Measurements from ENCODE around the gene BIN2.
"Not testable (repeated sequence)": the region's sequence is repeated elsewhere in the genome, so short reads cannot be mapped to it uniquely, and the experiment has no call there.

Gene BIN2

DNA sequence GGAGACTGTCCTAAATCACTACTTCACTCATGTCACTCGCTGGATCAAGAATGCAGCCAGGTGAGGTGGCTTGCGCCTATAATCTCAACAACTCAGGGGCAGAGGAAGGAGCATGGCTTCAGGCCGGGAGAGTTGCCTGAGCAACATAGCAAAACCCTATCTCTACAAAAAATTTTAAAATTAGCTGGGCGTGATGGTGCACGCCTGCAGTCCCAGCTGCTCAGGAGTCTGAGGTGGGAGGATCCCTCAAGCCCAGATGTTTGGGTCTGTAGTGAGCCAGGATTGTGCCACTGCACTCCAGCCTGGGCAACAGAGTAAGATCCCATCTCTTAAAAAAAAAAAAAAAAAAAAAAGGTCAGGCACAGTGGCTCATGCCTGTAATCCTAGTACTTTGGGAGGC, 59.7 kb downstream of the BIN2 start:
- TF ChIP-seq, protein P1, sequence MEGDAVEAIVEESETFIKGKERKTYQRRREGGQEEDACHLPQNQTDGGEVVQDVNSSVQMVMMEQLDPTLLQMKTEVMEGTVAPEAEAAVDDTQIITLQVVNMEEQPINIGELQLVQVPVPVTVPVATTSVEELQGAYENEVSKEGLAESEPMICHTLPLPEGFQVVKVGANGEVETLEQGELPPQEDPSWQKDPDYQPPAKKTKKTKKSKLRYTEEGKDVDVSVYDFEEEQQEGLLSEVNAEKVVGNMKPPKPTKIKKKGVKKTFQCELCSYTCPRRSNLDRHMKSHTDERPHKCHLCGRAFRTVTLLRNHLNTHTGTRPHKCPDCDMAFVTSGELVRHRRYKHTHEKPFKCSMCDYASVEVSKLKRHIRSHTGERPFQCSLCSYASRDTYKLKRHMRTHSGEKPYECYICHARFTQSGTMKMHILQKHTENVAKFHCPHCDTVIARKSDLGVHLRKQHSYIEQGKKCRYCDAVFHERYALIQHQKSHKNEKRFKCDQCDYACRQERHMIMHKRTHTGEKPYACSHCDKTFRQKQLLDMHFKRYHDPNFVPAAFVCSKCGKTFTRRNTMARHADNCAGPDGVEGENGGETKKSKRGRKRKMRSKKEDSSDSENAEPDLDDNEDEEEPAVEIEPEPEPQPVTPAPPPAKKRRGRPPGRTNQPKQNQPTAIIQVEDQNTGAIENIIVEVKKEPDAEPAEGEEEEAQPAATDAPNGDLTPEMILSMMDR (IDR thresholded peaks at IDR 0.05; ENCODE audit: unreplicated experiment in 3 of 3) = no peak

DNA sequence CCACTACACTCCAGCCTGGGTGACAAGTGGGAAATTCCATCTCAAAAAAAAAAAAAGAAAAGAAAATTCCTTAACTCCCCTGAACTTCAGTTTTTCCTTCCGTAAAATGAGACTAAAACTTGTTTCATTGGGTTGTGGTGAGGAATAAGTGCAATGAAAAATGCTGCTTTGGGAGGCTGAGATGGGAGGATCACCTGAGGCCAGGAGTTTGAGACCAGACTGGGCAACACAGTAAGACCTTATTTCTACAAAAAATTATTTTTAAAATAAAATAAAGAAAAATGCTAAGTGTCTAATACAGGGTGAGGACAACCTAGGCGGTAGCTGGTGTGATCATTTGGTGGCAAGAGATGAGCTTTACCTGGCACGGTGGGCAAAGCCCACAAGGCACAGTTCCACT, 60.6 kb downstream of the BIN2 start:
- peaks cover 15% of the 10 kb centered on the region for H3K27me3 Mint-ChIP-seq (ENCODE audit: low read depth)
- no peak overlapping the region for H3K27ac Mint-ChIP-seq
- H3K4me1 Mint-ChIP-seq = no peaks in the 10 kb centered on the region
- no peaks in the 10 kb centered on the region for H3K9me3 Mint-ChIP-seq
- TF ChIP-seq, protein P1 (IDR thresholded peaks at IDR 0.05; ENCODE audit: unreplicated experiment in 3 of 3) = no peak
- H3K36me3 Mint-ChIP-seq (ENCODE audit: low read depth) = no peaks in the 10 kb centered on the region
- H3K4me3 Mint-ChIP-seq = no peak overlapping the region

More for the DNA sequence above, 59.7 kb downstream of the BIN2 start:
- Mint-ChIP-seq H3K36me3 (ENCODE audit: low read depth) (no peaks in the 10 kb centered on the region), H3K9me3 (no peaks in the 10 kb centered on the region), H3K4me1 (no peaks in the 10 kb centered on the region), H3K4me3 (no peak overlapping the region), H3K27me3 (ENCODE audit: low read depth) (peaks cover 24% of the 10 kb centered on the region), H3K27ac (no peak overlapping the region)

GRCh38 chr12:51262758-51263177, 61.2 kb downstream of the BIN2 start:
- no peak overlapping the region for H3K27ac Mint-ChIP-seq
- H3K4me1 Mint-ChIP-seq = no peaks in the 10 kb centered on the region
- no peaks in the 10 kb centered on the region for H3K36me3 Mint-ChIP-seq (ENCODE audit: low read depth)
- H3K9me3 Mint-ChIP-seq = no peaks in the 10 kb centered on the region
- H3K27me3 Mint-ChIP-seq (ENCODE audit: low read depth) = peaks cover 9% of the 10 kb centered on the region
- no peak overlapping the region for H3K4me3 Mint-ChIP-seq
- TF ChIP-seq, protein P1 (IDR thresholded peaks at IDR 0.05; ENCODE audit: unreplicated experiment in 3 of 3) = peak in 1 of 3 experiments; percentile 22

DNA sequence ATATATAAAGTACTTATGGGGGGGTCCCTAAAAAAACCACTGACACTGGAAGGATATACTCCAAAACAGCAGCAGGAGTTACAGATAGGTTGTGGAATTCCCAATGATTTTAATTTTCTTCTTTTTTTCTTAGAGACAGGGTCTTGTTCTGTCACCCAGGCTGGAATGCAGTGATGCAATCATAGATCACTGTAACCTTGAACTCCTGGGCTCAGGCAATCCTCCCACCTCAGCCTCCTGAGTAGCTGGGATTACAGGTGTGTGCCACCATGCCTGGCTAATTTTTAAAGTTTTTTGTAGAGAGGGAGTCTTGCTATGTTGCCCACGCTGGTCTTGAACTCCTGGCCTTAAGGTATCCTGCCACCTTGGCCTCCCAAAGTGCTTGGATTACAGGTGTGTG, 64.4 kb downstream of the BIN2 start:
- not testable (repeated sequence) for H3K4me1 Mint-ChIP-seq; H3K36me3 Mint-ChIP-seq (ENCODE audit: low read depth)

GRCh38 chr12:51254536-51254935, 69.4 kb downstream of the BIN2 start:
- TF ChIP-seq, protein P1 (IDR thresholded peaks at IDR 0.05; ENCODE audit: unreplicated experiment in 3 of 3) = no peak
- Mint-ChIP-seq H3K27ac (peak overlapping the region; percentile 61 to 92 (median 61)), H3K27me3 (ENCODE audit: low read depth) (no peaks in the 10 kb centered on the region), H3K4me1 (peaks cover 4% of the 10 kb centered on the region), H3K4me3 (no peak overlapping the region), H3K36me3 (ENCODE audit: low read depth) (no peaks in the 10 kb centered on the region), H3K9me3 (no peaks in the 10 kb centered on the region)

More for the DNA sequence above, 64.4 kb downstream of the BIN2 start:
- H3K4me3 Mint-ChIP-seq; H3K27me3 Mint-ChIP-seq (ENCODE audit: low read depth); H3K27ac Mint-ChIP-seq; H3K9me3 Mint-ChIP-seq: not testable (repeated sequence)

- no peaks in the 10 kb centered on the region for H3K27me3 Mint-ChIP-seq (ENCODE audit: low read depth)
- no peaks in the 10 kb centered on the region for H3K36me3 Mint-ChIP-seq (ENCODE audit: low read depth)
- H3K4me3 Mint-ChIP-seq = no peak overlapping the region
- H3K27ac Mint-ChIP-seq = no peak overlapping the region
- H3K4me1 Mint-ChIP-seq = peaks cover 4% of the 10 kb centered on the region
- H3K9me3 Mint-ChIP-seq = no peaks in the 10 kb centered on the region
- TF ChIP-seq, protein P1 (IDR thresholded peaks at IDR 0.05; ENCODE audit: unreplicated experiment in 3 of 3) = no peak
These were observed 70.7 kb downstream of the BIN2 start for GRCh38 chr12:51253276-51253675.

Measured in nephron (organoid).